WTC11 (cell line): Measurements from ENCODE around the gene FAM25A.

Experiments
- ATF1 ChIP-seq: sonication (generic); formaldehyde crosslinking; IDR thresholded peaks from 2 replicates; pipeline ENCODE4 v1.8.1; 2023; ENCODE audit warnings: mild to moderate bottlenecking, moderate library complexity, missing genetic modification reagents
- ATF3 ChIP-seq: sonication (generic); formaldehyde crosslinking; conservative IDR thresholded peaks from 2 replicates; pipeline ENCODE4 v1.8.1; 2022; ENCODE audit warnings: mild to moderate bottlenecking, missing genetic modification reagents
- ATF6 ChIP-seq: sonication (generic); formaldehyde crosslinking; IDR thresholded peaks from 2 replicates; pipeline ENCODE4 v1.8.1; 2023; ENCODE audit warnings: mild to moderate bottlenecking, missing genetic modification reagents
- CTCF ChIP-seq: fragments of 200-600 bp; IDR thresholded peaks from 2 replicates; pipeline ENCODE4 v1.8.0; 2022; ENCODE audit warnings: antibody characterized with exemption
- ELF4 ChIP-seq: sonication (generic); formaldehyde crosslinking; IDR thresholded peaks from 2 replicates; pipeline ENCODE4 v1.8.1; 2022; ENCODE audit warnings: low read depth, mild to moderate bottlenecking, moderate library complexity, missing genetic modification reagents
- KAT7 ChIP-seq: sonication (generic); formaldehyde crosslinking; IDR thresholded peaks from 2 replicates; pipeline ENCODE4 v1.8.1; 2023; ENCODE audit warnings: missing genetic modification reagents, mild to moderate bottlenecking, borderline replicate concordance
- MLX ChIP-seq: sonication (generic); formaldehyde crosslinking; IDR thresholded peaks from 2 replicates; pipeline ENCODE4 v1.8.1; 2023; ENCODE audit warnings: mild to moderate bottlenecking, missing genetic modification reagents, moderate library complexity
- MYBL2 ChIP-seq: sonication (generic); formaldehyde crosslinking; IDR thresholded peaks from 2 replicates; pipeline ENCODE4 v1.8.1; 2023; ENCODE audit warnings: mild to moderate bottlenecking, moderate library complexity, missing genetic modification reagents
- NFE2L1 ChIP-seq: sonication (generic); formaldehyde crosslinking; IDR thresholded peaks from 2 replicates; pipeline ENCODE4 v1.8.1; 2023; ENCODE audit warnings: missing genetic modification reagents
- PREB ChIP-seq: sonication (generic); formaldehyde crosslinking; IDR thresholded peaks from 2 replicates; pipeline ENCODE4 v1.8.1; 2022; ENCODE audit warnings: mild to moderate bottlenecking, missing genetic modification reagents, moderate library complexity, borderline replicate concordance
- SMAD3 ChIP-seq: sonication (generic); formaldehyde crosslinking; IDR thresholded peaks from 2 replicates; pipeline ENCODE4 v1.8.0; 2022; ENCODE audit warnings: missing genetic modification reagents, mild to moderate bottlenecking, borderline replicate concordance
- ZNF138 ChIP-seq: sonication (generic); formaldehyde crosslinking; conservative IDR thresholded peaks from 2 replicates; pipeline ENCODE4 v1.8.1; 2022; ENCODE audit warnings: mild to moderate bottlenecking, moderate library complexity, missing genetic modification reagents
- TF ChIP-seq, protein P1 (sequence below): sonication (generic); formaldehyde crosslinking; IDR thresholded peaks from 2 replicates; pipeline ENCODE4 v1.8.1; 2023; ENCODE audit warnings: mild to moderate bottlenecking, moderate library complexity, missing genetic modification reagents

DNA sequence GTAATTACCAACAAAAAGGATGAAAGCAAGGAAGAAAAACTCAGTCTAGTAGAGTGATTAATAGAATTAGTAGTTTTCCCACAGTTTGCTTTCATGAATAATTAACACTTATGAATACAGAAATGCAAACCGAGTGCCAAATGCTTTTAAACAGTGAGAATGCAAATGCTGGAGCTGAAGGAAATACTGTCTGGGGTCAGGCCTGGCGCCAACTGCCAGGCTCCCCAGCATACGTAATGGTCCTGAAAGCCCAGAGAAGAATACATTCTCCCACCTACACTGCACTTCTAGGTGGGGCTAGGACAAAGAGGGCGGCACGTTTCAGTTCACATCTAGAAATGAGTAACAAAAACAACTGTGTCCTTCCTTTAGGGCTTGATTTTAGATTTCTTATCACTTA, 44.6 kb downstream of the FAM25A start:
- TF ChIP-seq SMAD3 (CRISPR knock-in tag) = no peak
- TF ChIP-seq, protein P1, sequence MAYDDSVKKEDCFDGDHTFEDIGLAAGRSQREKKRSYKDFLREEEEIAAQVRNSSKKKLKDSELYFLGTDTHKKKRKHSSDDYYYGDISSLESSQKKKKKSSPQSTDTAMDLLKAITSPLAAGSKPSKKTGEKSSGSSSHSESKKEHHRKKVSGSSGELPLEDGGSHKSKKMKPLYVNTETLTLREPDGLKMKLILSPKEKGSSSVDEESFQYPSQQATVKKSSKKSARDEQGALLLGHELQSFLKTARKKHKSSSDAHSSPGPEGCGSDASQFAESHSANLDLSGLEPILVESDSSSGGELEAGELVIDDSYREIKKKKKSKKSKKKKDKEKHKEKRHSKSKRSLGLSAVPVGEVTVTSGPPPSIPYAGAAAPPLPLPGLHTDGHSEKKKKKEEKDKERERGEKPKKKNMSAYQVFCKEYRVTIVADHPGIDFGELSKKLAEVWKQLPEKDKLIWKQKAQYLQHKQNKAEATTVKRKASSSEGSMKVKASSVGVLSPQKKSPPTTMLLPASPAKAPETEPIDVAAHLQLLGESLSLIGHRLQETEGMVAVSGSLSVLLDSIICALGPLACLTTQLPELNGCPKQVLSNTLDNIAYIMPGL (CRISPR knock-in tag) = no peak
- no peak for TF ChIP-seq CTCF
- TF ChIP-seq KAT7 (CRISPR knock-in tag) = no peak
- no peak for TF ChIP-seq ATF3 (CRISPR knock-in tag)
- no peak for TF ChIP-seq ATF6 (CRISPR knock-in tag)
- no peak for TF ChIP-seq ATF1
- no peak for TF ChIP-seq NFE2L1 (CRISPR knock-in tag)
- TF ChIP-seq ELF4 (CRISPR knock-in tag) = no peak
- TF ChIP-seq ZNF138 = no peak
- no peak for TF ChIP-seq PREB (CRISPR knock-in tag)
- no peak for TF ChIP-seq MLX (CRISPR knock-in tag)
- no peak for TF ChIP-seq MYBL2 (CRISPR knock-in tag)
